ENCODE measurements around the gene MRPS7.

MRPS7 gene

GRCh38 chr17:75272848-75273184 lies 11.1 kb downstream of the MRPS7 start:
- TF ChIP-seq GATA2 (IDR thresholded peaks at IDR 0.05; ENCODE audit: low read depth, low read length) (peak; percentile 91), GATA3 (IDR thresholded peaks at IDR 0.05; ENCODE audit: low read depth, low read length) (no peak)

GRCh38 chr17:75273977-75274708 lies 12.5 kb downstream of the MRPS7 start:
- TF ChIP-seq GATA3 (IDR thresholded peaks at IDR 0.05; ENCODE audit: low read depth, low read length) (no peak), GATA2 (IDR thresholded peaks at IDR 0.05; ENCODE audit: low read depth, low read length) (no peak)

GRCh38 chr17:75277664-75278071 lies 16.0 kb downstream of the MRPS7 start:
- TF ChIP-seq GATA2 (IDR thresholded peaks at IDR 0.05; ENCODE audit: low read depth, low read length) (no peak), GATA3 (IDR thresholded peaks at IDR 0.05; ENCODE audit: low read depth, low read length) (no peak)

GRCh38 chr17:75285123-75285522 lies 23.4 kb downstream of the MRPS7 start:
- TF ChIP-seq GATA2 (IDR thresholded peaks at IDR 0.05; ENCODE audit: low read depth, low read length) (no peak), GATA3 (IDR thresholded peaks at IDR 0.05; ENCODE audit: low read depth, low read length) (no peak)

DNA sequence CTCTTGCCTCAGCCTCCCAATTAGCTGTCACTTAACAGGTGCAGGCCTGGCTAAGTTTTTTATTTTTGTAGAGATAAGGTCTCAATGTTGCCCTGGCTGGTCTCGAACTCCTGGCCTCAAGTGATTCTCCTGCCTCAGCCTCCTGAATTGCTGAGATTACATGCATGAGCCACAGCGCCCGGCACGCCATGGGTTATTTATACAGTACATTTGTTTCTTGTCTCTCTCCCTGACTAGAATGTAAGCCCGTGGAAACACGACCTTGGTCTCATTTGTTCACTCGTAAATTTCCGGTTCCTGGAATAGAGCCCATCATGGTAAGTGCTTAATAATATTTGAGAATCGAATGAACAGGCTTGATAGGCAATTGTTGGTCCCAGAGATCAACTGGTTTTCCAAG lies 25.5 kb downstream of the MRPS7 start:
- TF ChIP-seq GATA2 (IDR thresholded peaks at IDR 0.05; ENCODE audit: low read depth, low read length) (no peak), GATA3 (IDR thresholded peaks at IDR 0.05; ENCODE audit: low read depth, low read length) (no peak)

- TF ChIP-seq GATA2 (IDR thresholded peaks at IDR 0.05; ENCODE audit: low read depth, low read length) (no peak), GATA3 (IDR thresholded peaks at IDR 0.05; ENCODE audit: low read depth, low read length) (no peak)
Observed at GRCh38 chr17:75288359-75288758, 26.7 kb downstream of the MRPS7 start.

- no peak for TF ChIP-seq GATA2 (IDR thresholded peaks at IDR 0.05; ENCODE audit: low read depth, low read length)
- TF ChIP-seq GATA3 (IDR thresholded peaks at IDR 0.05; ENCODE audit: low read depth, low read length): no peak
Observed at GRCh38 chr17:75288770-75289114, 27.1 kb downstream of the MRPS7 start.

GRCh38 chr17:75289115-75289831 lies 27.6 kb downstream of the MRPS7 start, which contains the start of gene SLC25A19:
SLC25A19 (minus strand) TSS chr17:75289433; CDS start chr17:75286764, 2,669 bp downstream.
- TF ChIP-seq GATA2 (IDR thresholded peaks at IDR 0.05; ENCODE audit: low read depth, low read length): no peak
- no peak for TF ChIP-seq GATA3 (IDR thresholded peaks at IDR 0.05; ENCODE audit: low read depth, low read length)

DNA sequence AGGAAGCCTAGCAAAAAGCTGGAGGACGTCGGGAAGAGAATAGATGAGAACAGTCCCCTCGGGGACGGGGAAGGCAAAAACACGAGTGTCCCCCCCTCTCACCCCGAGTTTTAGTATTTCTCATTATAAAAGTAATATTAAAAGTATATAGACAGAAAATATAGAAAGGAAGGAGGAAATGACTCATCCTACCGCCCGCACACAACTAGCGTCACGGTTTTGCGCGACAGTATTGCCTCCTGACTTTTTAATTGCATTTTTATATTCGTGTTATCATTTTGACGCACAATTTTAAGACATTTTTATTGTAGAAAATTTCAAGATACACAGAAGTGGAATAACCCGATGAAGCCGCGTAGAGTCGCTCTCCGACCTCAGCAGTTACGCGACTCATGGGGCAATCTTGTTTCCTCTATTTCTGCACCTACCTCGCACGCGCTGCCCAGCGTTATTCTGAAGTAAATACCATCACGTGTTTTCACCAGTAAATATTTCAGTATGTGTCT lies 28.2 kb downstream of the MRPS7 start:
- TF ChIP-seq GATA2 (IDR thresholded peaks at IDR 0.05; ENCODE audit: low read depth, low read length) (no peak), GATA3 (IDR thresholded peaks at IDR 0.05; ENCODE audit: low read depth, low read length) (no peak)

DNA sequence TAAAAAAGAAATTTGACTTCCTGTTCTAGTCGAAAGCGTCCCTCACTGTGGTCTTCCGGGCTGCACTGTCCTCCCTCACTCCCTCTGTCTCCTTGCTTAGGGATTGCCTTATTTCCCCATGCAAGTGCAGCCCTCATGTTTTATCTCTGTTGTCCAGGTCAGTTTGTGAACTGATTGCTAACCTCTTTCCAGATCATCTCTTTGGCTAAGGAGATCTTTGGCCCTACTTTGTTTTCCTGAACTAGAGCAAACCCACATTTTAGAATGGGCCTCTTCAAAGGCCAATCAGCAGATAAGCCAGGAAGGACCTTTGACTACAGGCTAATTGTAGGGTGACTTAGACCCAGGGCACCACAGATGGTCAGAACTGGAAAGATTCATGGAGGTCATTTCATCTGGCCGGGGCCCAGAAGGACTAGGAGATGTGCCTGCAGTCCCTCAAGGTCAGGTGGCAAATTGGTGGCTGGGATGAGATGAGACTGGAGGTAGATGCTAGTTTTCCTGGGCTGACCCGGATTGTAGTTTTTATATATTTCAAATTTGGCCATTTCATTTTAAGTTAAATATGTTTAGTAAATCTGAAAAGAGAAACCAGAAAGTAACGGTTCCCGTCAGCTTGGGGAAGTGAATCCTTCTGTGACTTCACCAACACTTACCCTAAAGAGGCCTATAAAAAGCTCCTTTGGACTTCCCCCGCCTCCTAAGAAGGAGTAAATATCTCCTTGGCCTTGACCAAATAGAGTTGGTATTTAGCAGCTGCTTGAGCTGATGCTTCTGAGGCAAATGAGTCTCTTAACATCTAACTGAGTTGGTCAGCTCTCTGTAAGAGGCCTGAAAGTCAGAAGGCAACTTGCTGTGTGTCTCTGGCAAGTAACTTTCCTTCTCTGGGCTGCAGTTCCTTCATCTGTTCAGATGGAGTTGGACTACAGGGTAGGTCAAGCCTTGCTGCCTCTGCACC lies 33.8 kb downstream of the MRPS7 start:
- no peak for TF ChIP-seq GATA3 (IDR thresholded peaks at IDR 0.05; ENCODE audit: low read depth, low read length)

DNA sequence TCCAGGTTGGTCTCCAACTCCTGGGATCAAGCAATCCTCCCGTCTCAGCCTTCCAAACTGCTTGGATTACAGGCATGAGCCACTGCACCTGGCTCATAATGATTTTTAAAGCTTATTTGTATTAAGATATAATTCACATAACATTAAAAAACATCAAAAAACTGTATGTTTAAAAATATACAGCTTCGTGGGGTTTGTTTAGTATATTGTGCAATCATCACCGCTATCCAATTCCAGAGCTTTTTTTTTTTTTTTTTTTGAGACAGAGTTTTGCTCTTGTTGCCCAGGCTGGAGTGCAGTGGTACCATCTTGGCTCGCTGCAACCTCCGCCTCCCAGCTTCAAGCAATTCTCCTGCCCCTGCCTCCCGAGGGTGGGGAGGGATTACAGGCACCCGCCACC lies 38.6 kb downstream of the MRPS7 start:
- TF ChIP-seq GATA2 (IDR thresholded peaks at IDR 0.05; ENCODE audit: low read depth, low read length) (no peak), GATA3 (IDR thresholded peaks at IDR 0.05; ENCODE audit: low read depth, low read length) (no peak)

GRCh38 chr17:75301049-75301448 lies 39.4 kb downstream of the MRPS7 start:
- TF ChIP-seq GATA3 (IDR thresholded peaks at IDR 0.05; ENCODE audit: low read depth, low read length) (no peak), GATA2 (IDR thresholded peaks at IDR 0.05; ENCODE audit: low read depth, low read length) (no peak)

- TF ChIP-seq GATA3 (IDR thresholded peaks at IDR 0.05; ENCODE audit: low read depth, low read length) (no peak), GATA2 (IDR thresholded peaks at IDR 0.05; ENCODE audit: low read depth, low read length) (no peak)
Observed at GRCh38 chr17:75301502-75302206, 40.0 kb downstream of the MRPS7 start.

Data from SH-SY5Y (cell line).